ENCODE measurements around the gene PRSS22. TPM values are rescaled to one million over a fixed set of nuclear protein-coding genes. Genes with fewer than 3 reads are reported as not detected.
A peak's percentile ranks its signal among the peaks of the same experiment; 100 is the strongest.

Gene PRSS22
- total RNA-seq, 1 experiment from 2014 or later, result 141 TPM

GRCh38 chr16:2859686-2860265, 1.8 kb upstream of the PRSS22 start:
- Mint-ChIP-seq H3K4me3 (ENCODE audit: low read depth, unreplicated experiment) (no peak overlapping the region), H3K9me3 (ENCODE audit: low read depth, unreplicated experiment) (no peaks in the 10 kb centered on the region), H3K4me1 (ENCODE audit: low read depth, unreplicated experiment) (peaks cover 17% of the 10 kb centered on the region), H3K27me3 (ENCODE audit: unreplicated experiment) (no peaks in the 10 kb centered on the region), H3K36me3 (ENCODE audit: insufficient read depth, unreplicated experiment) (peaks cover 56% of the 10 kb centered on the region), H3K27ac (ENCODE audit: unreplicated experiment) (no peak overlapping the region)
- no peak for DNase-seq
- CTCF ChIA-PET, result no interaction called here
- BruUV-seq (replicated peaks), result no TSS peak
- no peak for TF ChIP-seq CTCF (IDR thresholded peaks at IDR 0.05; ENCODE audit: unreplicated experiment)
- intact Hi-C loops (cut with micrococcal nuclease; ENCODE audit: unreplicated experiment), result loop anchor here (2.0 kb wide), 1 partner anchor 65 kb away; no protein-coding TSS in a partner anchor

GRCh38 chr16:2858245-2859025, 465 bp upstream of the PRSS22 start:
- peak overlapping the region; percentile 90 for H3K4me3 Mint-ChIP-seq (ENCODE audit: low read depth, unreplicated experiment)
- H3K27ac Mint-ChIP-seq (ENCODE audit: unreplicated experiment), result peak overlapping the region; percentile 88
- peaks cover 69% of the 10 kb centered on the region for H3K36me3 Mint-ChIP-seq (ENCODE audit: insufficient read depth, unreplicated experiment)
- TF ChIP-seq CTCF (IDR thresholded peaks at IDR 0.05; ENCODE audit: unreplicated experiment), result peak; percentile 56
- peak; percentile 98 for DNase-seq
- intact Hi-C loops (cut with micrococcal nuclease; ENCODE audit: unreplicated experiment), result loop anchor here (2.0 kb wide), 1 partner anchor 64 kb away; no protein-coding TSS in a partner anchor
- CTCF ChIA-PET, result interaction anchor here (0.5 to 1.5 kb wide), 7 partner anchors 9 to 106 kb away, joined by 3 to 21 read pairs (median 4); partner anchors contain the start of genes FLYWCH2 and SRRM2
- no peaks in the 10 kb centered on the region for H3K27me3 Mint-ChIP-seq (ENCODE audit: unreplicated experiment)
- H3K4me1 Mint-ChIP-seq (ENCODE audit: low read depth, unreplicated experiment), result peaks cover 17% of the 10 kb centered on the region
- BruUV-seq (replicated peaks), result no TSS peak
- H3K9me3 Mint-ChIP-seq (ENCODE audit: low read depth, unreplicated experiment), result peaks cover 5% of the 10 kb centered on the region

GRCh38 chr16:2856686-2857450, 1.1 kb downstream of the PRSS22 start:
- no TSS peak for BruUV-seq (replicated peaks)
- H3K36me3 Mint-ChIP-seq (ENCODE audit: insufficient read depth, unreplicated experiment), result peaks cover 85% of the 10 kb centered on the region
- peak overlapping the region; percentile 88 for H3K27ac Mint-ChIP-seq (ENCODE audit: unreplicated experiment)
- H3K9me3 Mint-ChIP-seq (ENCODE audit: low read depth, unreplicated experiment), result peaks cover 5% of the 10 kb centered on the region
- peaks cover 17% of the 10 kb centered on the region for H3K4me1 Mint-ChIP-seq (ENCODE audit: low read depth, unreplicated experiment)
- no peaks in the 10 kb centered on the region for H3K27me3 Mint-ChIP-seq (ENCODE audit: unreplicated experiment)
- DNase-seq, result no peak
- intact Hi-C loops (cut with micrococcal nuclease; ENCODE audit: unreplicated experiment), result no loop called here
- CTCF ChIA-PET, result interaction anchor here (0.7 to 1.0 kb wide), 4 partner anchors 10 to 102 kb away, joined by 3 to 6 read pairs (median 4); no protein-coding TSS in a partner anchor
- no peak for TF ChIP-seq CTCF (IDR thresholded peaks at IDR 0.05; ENCODE audit: unreplicated experiment)
- peak overlapping the region; percentile 90 for H3K4me3 Mint-ChIP-seq (ENCODE audit: low read depth, unreplicated experiment)

- Mint-ChIP-seq H3K9me3 (ENCODE audit: low read depth, unreplicated experiment) (peaks cover 5% of the 10 kb centered on the region), H3K27ac (ENCODE audit: unreplicated experiment) (peak overlapping the region; percentile 49), H3K4me3 (ENCODE audit: low read depth, unreplicated experiment) (peak overlapping the region; percentile 90), H3K4me1 (ENCODE audit: low read depth, unreplicated experiment) (peaks cover 15% of the 10 kb centered on the region), H3K36me3 (ENCODE audit: insufficient read depth, unreplicated experiment) (peaks cover 91% of the 10 kb centered on the region), H3K27me3 (ENCODE audit: unreplicated experiment) (no peaks in the 10 kb centered on the region)
- TF ChIP-seq CTCF (IDR thresholded peaks at IDR 0.05; ENCODE audit: unreplicated experiment), result no peak
- CTCF ChIA-PET, result interaction anchor here (0.5 to 1.0 kb wide), 4 partner anchors 9 to 261 kb away, joined by 3 to 4 read pairs (median 4); no protein-coding TSS in a partner anchor
- peak; percentile 78 for DNase-seq
- BruUV-seq (replicated peaks), result no TSS peak
- intact Hi-C loops (cut with micrococcal nuclease; ENCODE audit: unreplicated experiment), result no loop called here
These were observed 1.8 kb downstream of the PRSS22 start for GRCh38 chr16:2856061-2856670.

Measured in Calu3 (cell line).